ENCODE results near the gene ICA1. TPM values are rescaled to one million over a fixed set of nuclear protein-coding genes. Genes with fewer than 3 reads are reported as not detected.

ICA1 gene
- total RNA-seq, 1 donor from 2014 or later, result 25.5 TPM

GRCh38 chr7:8142477-8142876 lies 119.5 kb downstream of the ICA1 start:
- Histone ChIP-seq H3K36me3 (no peaks in the 10 kb centered on the region), H3K27ac (no peak overlapping the region), H3K9me3 (no peaks in the 10 kb centered on the region), H3K4me3 (no peak overlapping the region), H3K27me3 (no peaks in the 10 kb centered on the region), H3K4me1 (no peaks in the 10 kb centered on the region)
- DNase-seq (ENCODE audit: extremely low spot score in 2 of 2), result no peak
- TF ChIP-seq POLR2A (IDR thresholded peaks at IDR 0.05), result no peak
- no peak for TF ChIP-seq CTCF (IDR thresholded peaks at IDR 0.05)
- TF ChIP-seq POLR2AphosphoS5 (IDR thresholded peaks at IDR 0.05; ENCODE audit: insufficient read depth in 1 of 2, low read depth in 1 of 2), result no peak
- intact Hi-C loops (cut with DNase I), result no loop called here

- Histone ChIP-seq H3K9me3 (no peaks in the 10 kb centered on the region), H3K36me3 (no peaks in the 10 kb centered on the region), H3K27ac (no peak overlapping the region), H3K27me3 (no peaks in the 10 kb centered on the region), H3K4me3 (no peak overlapping the region), H3K4me1 (no peaks in the 10 kb centered on the region)
- DNase-seq (ENCODE audit: extremely low spot score in 2 of 2), result no peak
- intact Hi-C loops (cut with DNase I), result no loop called here
- TF ChIP-seq POLR2AphosphoS5 (IDR thresholded peaks at IDR 0.05; ENCODE audit: insufficient read depth in 1 of 2, low read depth in 1 of 2), result no peak
- no peak for TF ChIP-seq POLR2A (IDR thresholded peaks at IDR 0.05)
- no peak for TF ChIP-seq CTCF (IDR thresholded peaks at IDR 0.05)
Observed at GRCh38 chr7:8141070-8141469, 120.9 kb downstream of the ICA1 start.

GRCh38 chr7:8136051-8136730 lies 125.8 kb downstream of the ICA1 start:
- Histone ChIP-seq H3K4me3 (no peak overlapping the region), H3K9me3 (no peaks in the 10 kb centered on the region), H3K36me3 (no peaks in the 10 kb centered on the region), H3K4me1 (no peaks in the 10 kb centered on the region), H3K27ac (no peak overlapping the region), H3K27me3 (no peaks in the 10 kb centered on the region)
- intact Hi-C loops (cut with DNase I), result no loop called here
- TF ChIP-seq POLR2A (IDR thresholded peaks at IDR 0.05), result no peak
- no peak for TF ChIP-seq POLR2AphosphoS5 (IDR thresholded peaks at IDR 0.05; ENCODE audit: insufficient read depth in 1 of 2, low read depth in 1 of 2)
- TF ChIP-seq CTCF (IDR thresholded peaks at IDR 0.05), result no peak
- DNase-seq (ENCODE audit: extremely low spot score in 2 of 2), result no peak

GRCh38 chr7:8135417-8135816 lies 126.5 kb downstream of the ICA1 start:
- no peaks in the 10 kb centered on the region for H3K9me3 ChIP-seq
- intact Hi-C loops (cut with DNase I), result no loop called here

More at GRCh38 chr7:8135417-8135816, 126.5 kb downstream of the ICA1 start:
- H3K36me3 ChIP-seq, result no peaks in the 10 kb centered on the region
- H3K4me1 ChIP-seq, result no peaks in the 10 kb centered on the region
- H3K27me3 ChIP-seq, result no peaks in the 10 kb centered on the region
- TF ChIP-seq CTCF (IDR thresholded peaks at IDR 0.05) (no peak), POLR2AphosphoS5 (IDR thresholded peaks at IDR 0.05; ENCODE audit: insufficient read depth in 1 of 2, low read depth in 1 of 2) (no peak), POLR2A (IDR thresholded peaks at IDR 0.05) (no peak)
- DNase-seq (ENCODE audit: extremely low spot score in 2 of 2), result no peak
- no peak overlapping the region for H3K4me3 ChIP-seq
- H3K27ac ChIP-seq, result no peak overlapping the region
